Gastrocnemius medialis (tissue), 4 donors: ENCODE data around the gene CDC14C.

Experiments used
- POLR2A ChIP-seq, 2 donors: fragments of 450-650 bp; IDR thresholded peaks; one replicate each; pipeline ENCODE4 v1.6.1; 2017; ENCODE audit warnings: antibody characterized with exemption in 2 of 2, mild to moderate bottlenecking in 2 of 2, moderate library complexity in 2 of 2
- TF ChIP-seq, protein P1 (sequence below), 5 experiments: fragments of 450-650 bp in 3 of 5; fragments of 200-600 bp in 2 of 5; sonication (generic) in 2 of 5; IDR thresholded peaks in 4 of 5; conservative IDR thresholded peaks in 1 of 5; 1 replicate in 4 of 5; 2 replicates in 1 of 5; pipeline ENCODE4 v1.5.1; 2016 to 2019; ENCODE audit warnings: antibody characterized with exemption in 5 of 5, mild to moderate bottlenecking in 3 of 5, moderate library complexity in 3 of 5

DNA sequence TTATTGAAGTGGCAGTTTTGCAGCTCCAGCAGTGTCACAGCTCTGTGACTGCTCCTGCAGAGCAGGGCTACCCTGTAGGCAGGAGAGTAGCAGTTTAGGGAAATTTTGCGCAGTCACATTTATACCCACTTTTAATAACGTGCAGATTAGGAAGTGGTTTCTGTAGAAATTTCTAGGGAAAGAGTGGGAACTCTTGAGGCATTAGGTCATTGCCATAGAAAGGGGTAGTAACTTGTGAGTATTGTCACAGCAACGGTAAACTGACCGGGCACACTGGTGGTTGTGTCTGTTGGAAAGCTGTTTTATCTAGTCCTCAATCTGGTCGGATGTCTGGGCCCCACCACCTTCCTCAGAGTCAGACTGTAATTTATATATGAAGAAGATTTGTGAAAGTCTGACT, 51.9 kb downstream of the CDC14C start:
- TF ChIP-seq, protein P1, sequence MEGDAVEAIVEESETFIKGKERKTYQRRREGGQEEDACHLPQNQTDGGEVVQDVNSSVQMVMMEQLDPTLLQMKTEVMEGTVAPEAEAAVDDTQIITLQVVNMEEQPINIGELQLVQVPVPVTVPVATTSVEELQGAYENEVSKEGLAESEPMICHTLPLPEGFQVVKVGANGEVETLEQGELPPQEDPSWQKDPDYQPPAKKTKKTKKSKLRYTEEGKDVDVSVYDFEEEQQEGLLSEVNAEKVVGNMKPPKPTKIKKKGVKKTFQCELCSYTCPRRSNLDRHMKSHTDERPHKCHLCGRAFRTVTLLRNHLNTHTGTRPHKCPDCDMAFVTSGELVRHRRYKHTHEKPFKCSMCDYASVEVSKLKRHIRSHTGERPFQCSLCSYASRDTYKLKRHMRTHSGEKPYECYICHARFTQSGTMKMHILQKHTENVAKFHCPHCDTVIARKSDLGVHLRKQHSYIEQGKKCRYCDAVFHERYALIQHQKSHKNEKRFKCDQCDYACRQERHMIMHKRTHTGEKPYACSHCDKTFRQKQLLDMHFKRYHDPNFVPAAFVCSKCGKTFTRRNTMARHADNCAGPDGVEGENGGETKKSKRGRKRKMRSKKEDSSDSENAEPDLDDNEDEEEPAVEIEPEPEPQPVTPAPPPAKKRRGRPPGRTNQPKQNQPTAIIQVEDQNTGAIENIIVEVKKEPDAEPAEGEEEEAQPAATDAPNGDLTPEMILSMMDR (IDR thresholded peaks at IDR 0.05 in 4 of 5, conservative IDR thresholded peaks at IDR 0.05 in 1 of 5) = no peak
- TF ChIP-seq POLR2A (IDR thresholded peaks at IDR 0.05) = no peak
